ENCODE data around the gene HYAL4.
"Not testable (repeated sequence)": the region's sequence is repeated elsewhere in the genome, so short reads cannot be mapped to it uniquely, and the experiment has no call there.

Gene HYAL4

GRCh38 chr7:123847868-123848267 is 2.9 kb downstream of the HYAL4 start:
- TF ChIP-seq CTCF (conservative IDR thresholded peaks at IDR 0.05; ENCODE audit: low read length): no peak
- H3K4me3 ChIP-seq (ENCODE audit: low read length): no peak overlapping the region
- DNase-seq (ENCODE audit: low read depth): no peak

DNA sequence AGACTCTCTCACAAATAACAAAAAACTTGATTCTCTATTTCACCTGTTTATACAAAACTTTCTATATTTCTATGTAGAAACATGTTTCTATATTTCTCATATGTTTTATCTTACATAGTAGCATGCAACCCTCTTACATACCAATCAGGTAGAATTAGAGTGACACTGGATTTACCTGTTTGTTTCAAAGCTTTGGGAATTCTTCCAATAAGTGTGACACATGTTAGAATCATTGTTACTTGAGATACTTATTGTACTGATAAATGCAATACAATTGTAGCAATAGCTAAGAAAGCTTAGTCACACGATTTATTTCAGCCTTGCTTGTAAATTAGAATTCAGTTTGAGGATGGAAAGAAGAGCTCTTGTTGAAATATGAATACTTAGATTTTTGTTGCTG is 4.9 kb downstream of the HYAL4 start:
- no peak for DNase-seq (ENCODE audit: low read depth)
- H3K4me3 ChIP-seq (ENCODE audit: low read length): no peak overlapping the region
- TF ChIP-seq CTCF (conservative IDR thresholded peaks at IDR 0.05; ENCODE audit: low read length): no peak

DNA sequence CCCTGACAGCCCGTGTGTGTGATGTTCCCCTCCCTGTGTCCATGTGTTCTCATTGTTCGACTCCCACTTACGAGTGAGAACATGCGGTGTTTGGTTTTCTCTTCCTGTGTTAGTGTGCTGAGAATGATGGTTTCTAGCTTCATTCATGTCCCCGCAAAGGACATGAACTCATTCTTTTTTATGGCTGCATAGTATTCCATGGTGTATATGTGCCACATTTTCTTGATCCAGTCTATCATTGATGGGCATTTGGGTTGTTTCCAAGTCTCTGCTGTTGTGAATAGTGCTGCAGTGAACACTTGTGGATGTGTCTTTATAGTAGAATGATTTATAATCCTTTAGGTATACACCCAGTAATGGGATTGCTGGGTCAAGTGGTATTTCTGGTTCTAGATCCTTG is 6.4 kb downstream of the HYAL4 start:
- not testable (repeated sequence) for DNase-seq (ENCODE audit: low read depth); H3K4me3 ChIP-seq (ENCODE audit: low read length)

DNA sequence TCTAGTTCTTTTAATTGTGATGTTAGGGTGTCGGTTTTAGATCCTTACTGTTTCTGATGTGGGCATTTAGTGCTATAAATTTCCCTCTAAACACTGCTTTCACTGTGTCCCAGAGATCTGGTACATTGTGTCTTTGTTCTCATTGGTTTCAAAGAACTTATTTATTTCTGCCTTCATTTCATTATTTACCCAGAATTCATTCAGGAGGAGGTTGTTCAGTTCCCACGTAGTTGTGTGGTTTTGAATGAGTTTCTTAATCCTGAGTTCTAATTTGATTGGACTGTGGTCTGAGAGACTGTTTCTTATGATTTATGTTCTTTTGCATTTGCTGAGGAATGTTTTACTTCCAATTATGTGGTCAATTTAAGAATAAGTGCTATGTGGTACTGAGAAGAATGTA is 9.3 kb downstream of the HYAL4 start:
- not testable (repeated sequence) for H3K4me3 ChIP-seq (ENCODE audit: low read length); DNase-seq (ENCODE audit: low read depth)

- H3K4me3 ChIP-seq (ENCODE audit: low read length): not testable (repeated sequence)
Observed at GRCh38 chr7:123856428-123856827, 11.5 kb downstream of the HYAL4 start.

GRCh38 chr7:123860848-123861247 is 15.9 kb downstream of the HYAL4 start:
- no peak for TF ChIP-seq CTCF (conservative IDR thresholded peaks at IDR 0.05; ENCODE audit: low read length)
- no peak for DNase-seq (ENCODE audit: low read depth)
- H3K4me3 ChIP-seq (ENCODE audit: low read length): no peak overlapping the region

More at GRCh38 chr7:123856428-123856827, 11.5 kb downstream of the HYAL4 start:
- not testable (repeated sequence) for DNase-seq (ENCODE audit: low read depth)

DNA sequence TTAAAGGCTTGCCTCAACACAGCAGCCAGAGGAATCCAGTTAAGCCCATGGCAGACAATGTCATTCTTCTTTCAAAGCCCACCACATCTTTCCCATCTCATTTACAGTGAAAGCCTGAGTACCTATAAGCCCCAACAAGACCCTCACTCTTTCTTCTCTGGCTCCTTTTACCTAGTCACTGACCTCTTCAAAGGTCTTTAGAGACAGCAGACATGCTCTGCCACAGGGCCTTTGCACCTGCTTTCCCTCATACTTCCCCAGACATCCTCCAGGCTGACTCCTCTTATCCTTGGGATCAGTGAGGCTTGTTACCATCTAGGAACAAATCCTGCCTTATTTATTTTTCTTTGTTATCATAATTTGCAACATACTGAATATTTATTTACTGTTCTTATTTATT is 17.8 kb downstream of the HYAL4 start:
- DNase-seq (ENCODE audit: low read depth): no peak
- TF ChIP-seq CTCF (conservative IDR thresholded peaks at IDR 0.05; ENCODE audit: low read length): no peak
- H3K4me3 ChIP-seq (ENCODE audit: low read length): no peak overlapping the region

- H3K4me3 ChIP-seq (ENCODE audit: low read length): no peak overlapping the region
- no peak for DNase-seq (ENCODE audit: low read depth)
- TF ChIP-seq CTCF (conservative IDR thresholded peaks at IDR 0.05; ENCODE audit: low read length): no peak
Observed at GRCh38 chr7:123863461-123863860, 18.5 kb downstream of the HYAL4 start.

DNA sequence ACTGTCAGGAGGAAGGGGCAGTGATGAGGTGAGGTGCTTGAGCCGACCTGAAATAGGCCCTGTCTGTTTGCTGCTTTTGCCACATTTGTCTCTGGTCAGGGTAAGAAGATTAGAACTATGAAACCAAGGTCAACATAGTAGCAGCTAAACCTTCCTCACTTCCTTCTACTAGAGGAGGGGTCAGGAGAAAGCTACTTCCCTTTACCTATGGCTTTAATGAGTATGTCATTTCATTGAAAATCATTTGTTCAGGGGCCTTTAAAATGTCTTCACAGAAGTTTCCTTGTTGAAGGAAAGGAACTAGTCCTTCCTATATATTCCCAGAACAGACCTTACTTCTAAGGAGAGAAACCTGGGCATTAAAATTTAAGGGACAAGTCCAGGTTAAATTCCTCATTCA is 19.0 kb downstream of the HYAL4 start:
- no peak overlapping the region for H3K4me3 ChIP-seq (ENCODE audit: low read length)
- no peak for TF ChIP-seq CTCF (conservative IDR thresholded peaks at IDR 0.05; ENCODE audit: low read length)
- no peak for DNase-seq (ENCODE audit: low read depth)

Measured in AG10803 (cell line).